DOHH2 (cell line): ENCODE results near the gene HAUS3.

ENCODE experiments used
- CTCF ChIP-seq: fragments of 200-600 bp; sonication (generic); IDR thresholded peaks from one replicate; pipeline ENCODE4 v1.5.1; 2014; ENCODE audit warnings: antibody characterized with exemption, mild to moderate bottlenecking, low read depth, low read length; ENCODE audit not compliant: poor library complexity, severe bottlenecking
- EZH2phosphoT487 ChIP-seq: fragments of 200-600 bp; sonication (generic); IDR thresholded peaks from 2 replicates; pipeline ENCODE4 v1.6.1; 2017; ENCODE audit warnings: borderline replicate concordance, mild to moderate bottlenecking, antibody characterized with exemption, low read length, moderate library complexity, mixed read lengths

GRCh38 chr4:2245057-2245786 lies 3.3 kb upstream of the HAUS3 start:
- TF ChIP-seq CTCF (no peak), EZH2phosphoT487 (no peak)
